Measurements from ENCODE around the gene ERBB3.

Gene ERBB3

DNA sequence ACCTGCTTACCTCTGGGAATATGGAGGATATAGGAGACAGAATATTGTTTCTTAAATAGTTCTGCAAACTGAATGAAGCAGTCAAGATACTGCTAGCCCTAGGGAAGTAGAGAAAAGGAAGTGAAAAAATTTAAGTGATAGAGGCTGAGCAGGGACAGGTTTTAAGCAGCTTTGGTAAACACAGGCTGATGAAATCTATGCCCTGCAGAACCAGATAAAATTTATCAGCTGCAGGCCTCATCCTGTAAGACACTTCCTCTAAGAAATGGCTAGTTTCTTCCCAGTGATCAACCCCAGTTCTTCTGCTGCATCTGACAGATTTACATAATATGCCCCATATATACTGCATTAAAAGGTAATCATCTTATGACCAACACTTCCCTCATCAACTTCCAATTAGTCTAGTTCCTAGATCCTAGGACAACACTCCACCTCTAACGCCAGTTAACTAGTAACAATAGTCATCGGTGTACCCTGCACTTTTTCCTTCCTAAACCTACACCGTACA, 46.8 kb downstream of the ERBB3 start:
- DNase-seq (ENCODE audit: low spot score): no peak
- in situ Hi-C loops (cut with MboI; ENCODE audit: low pct_unique_long_range_greater_than_20kb, low sequenced_read_pairs, unreplicated experiment): no loop called here
- TF ChIP-seq, protein P1, sequence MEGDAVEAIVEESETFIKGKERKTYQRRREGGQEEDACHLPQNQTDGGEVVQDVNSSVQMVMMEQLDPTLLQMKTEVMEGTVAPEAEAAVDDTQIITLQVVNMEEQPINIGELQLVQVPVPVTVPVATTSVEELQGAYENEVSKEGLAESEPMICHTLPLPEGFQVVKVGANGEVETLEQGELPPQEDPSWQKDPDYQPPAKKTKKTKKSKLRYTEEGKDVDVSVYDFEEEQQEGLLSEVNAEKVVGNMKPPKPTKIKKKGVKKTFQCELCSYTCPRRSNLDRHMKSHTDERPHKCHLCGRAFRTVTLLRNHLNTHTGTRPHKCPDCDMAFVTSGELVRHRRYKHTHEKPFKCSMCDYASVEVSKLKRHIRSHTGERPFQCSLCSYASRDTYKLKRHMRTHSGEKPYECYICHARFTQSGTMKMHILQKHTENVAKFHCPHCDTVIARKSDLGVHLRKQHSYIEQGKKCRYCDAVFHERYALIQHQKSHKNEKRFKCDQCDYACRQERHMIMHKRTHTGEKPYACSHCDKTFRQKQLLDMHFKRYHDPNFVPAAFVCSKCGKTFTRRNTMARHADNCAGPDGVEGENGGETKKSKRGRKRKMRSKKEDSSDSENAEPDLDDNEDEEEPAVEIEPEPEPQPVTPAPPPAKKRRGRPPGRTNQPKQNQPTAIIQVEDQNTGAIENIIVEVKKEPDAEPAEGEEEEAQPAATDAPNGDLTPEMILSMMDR (IDR thresholded peaks at IDR 0.05; ENCODE audit: extremely low read depth, insufficient read depth, missing control alignments): no peak

DNA sequence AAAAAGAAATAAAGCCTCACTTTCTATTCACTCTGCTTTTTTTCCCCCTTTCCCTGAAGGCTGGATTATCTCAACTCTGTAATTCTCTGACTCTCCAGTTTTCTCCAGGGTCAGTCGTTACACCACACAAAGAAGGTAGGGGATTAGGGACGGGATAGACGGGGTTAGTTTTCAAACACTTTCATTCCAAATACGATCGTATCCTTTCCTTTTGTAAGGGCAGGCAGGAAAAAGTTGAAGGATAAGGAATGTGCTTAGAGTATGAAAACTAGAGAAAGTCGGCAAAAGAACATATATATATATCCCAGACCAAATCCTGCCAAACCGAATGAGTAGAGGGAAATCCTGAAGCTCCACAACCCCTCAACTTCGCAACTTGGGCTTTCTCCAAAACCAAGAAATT, 47.5 kb downstream of the ERBB3 start:
- in situ Hi-C loops (cut with MboI; ENCODE audit: low pct_unique_long_range_greater_than_20kb, low sequenced_read_pairs, unreplicated experiment): no loop called here
- TF ChIP-seq, protein P1 (IDR thresholded peaks at IDR 0.05; ENCODE audit: extremely low read depth, insufficient read depth, missing control alignments): no peak
- no peak for DNase-seq (ENCODE audit: low spot score)

DNA sequence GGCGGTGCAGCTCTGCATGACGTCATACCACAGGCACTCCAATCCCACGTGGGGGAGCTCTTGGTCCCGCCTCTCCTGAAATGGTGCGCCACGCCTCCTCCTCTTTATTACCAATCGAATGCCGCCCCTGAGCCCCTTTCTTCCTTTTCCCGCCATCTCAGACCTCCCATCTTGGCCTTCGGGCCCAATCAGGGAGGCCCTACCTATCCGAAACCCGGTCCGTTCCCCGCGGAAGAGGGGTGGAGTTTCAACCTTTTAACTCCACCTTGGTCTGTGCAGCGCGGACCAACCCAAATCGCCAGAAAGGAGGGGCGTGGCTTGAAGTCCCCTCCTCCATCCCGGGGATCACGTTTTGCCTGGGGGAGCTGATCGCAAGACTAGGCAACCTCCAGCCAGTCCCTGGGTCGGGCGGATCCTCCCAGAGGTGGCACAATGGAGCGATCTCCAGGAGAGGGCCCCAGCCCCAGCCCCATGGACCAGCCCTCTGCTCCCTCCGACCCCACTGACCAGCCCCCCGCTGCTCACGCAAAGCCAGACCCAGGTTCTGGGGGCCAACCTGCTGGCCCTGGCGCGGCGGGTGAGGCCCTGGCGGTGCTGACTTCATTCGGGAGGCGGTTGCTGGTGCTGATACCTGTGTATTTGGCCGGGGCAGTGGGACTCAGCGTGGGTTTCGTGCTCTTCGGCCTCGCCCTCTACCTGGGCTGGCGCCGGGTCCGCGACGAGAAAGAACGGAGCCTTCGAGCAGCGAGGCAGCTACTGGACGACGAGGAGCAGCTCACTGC, 48.1 kb downstream of the ERBB3 start, which contains the start of gene ESYT1:
Gene ESYT1, plus strand, starts transcription at position 380 of the 782 bp plus-strand sequence. Its CDS starts 53 bp downstream, at position 433.
- peak; percentile 98 for DNase-seq (ENCODE audit: low spot score)
- TF ChIP-seq, protein P1 (IDR thresholded peaks at IDR 0.05; ENCODE audit: extremely low read depth, insufficient read depth, missing control alignments): no peak
- in situ Hi-C loops (cut with MboI; ENCODE audit: low pct_unique_long_range_greater_than_20kb, low sequenced_read_pairs, unreplicated experiment): no loop called here

DNA sequence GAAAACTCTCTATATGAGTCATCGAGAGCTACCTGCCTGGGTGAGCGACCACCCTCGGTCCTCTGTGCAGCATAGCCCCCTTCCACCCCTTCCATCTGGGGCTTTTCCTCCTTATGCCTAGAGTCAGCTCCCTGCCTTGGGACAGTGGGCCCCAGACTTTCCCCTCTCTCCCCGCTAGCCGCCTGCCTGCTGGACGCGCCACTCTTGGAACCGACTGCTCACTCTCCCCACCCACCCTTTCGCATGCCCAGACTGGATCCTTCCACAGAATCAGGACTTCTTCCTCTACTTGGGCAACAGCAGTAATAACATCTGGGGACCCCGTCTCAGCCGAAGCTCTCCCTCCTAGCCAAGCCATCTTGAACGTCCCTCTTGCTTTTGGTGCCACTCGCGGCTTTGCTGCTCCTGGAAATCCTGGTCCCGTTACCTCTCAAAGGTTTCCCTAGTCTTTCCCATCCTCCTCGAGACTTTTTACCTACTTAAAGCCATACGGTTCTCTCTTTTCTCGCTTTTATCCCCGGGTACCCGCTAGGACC, 48.8 kb downstream of the ERBB3 start:
- peak; percentile 51 for DNase-seq (ENCODE audit: low spot score)
- in situ Hi-C loops (cut with MboI; ENCODE audit: low pct_unique_long_range_greater_than_20kb, low sequenced_read_pairs, unreplicated experiment): no loop called here
- TF ChIP-seq, protein P1 (IDR thresholded peaks at IDR 0.05; ENCODE audit: extremely low read depth, insufficient read depth, missing control alignments): no peak

DNA sequence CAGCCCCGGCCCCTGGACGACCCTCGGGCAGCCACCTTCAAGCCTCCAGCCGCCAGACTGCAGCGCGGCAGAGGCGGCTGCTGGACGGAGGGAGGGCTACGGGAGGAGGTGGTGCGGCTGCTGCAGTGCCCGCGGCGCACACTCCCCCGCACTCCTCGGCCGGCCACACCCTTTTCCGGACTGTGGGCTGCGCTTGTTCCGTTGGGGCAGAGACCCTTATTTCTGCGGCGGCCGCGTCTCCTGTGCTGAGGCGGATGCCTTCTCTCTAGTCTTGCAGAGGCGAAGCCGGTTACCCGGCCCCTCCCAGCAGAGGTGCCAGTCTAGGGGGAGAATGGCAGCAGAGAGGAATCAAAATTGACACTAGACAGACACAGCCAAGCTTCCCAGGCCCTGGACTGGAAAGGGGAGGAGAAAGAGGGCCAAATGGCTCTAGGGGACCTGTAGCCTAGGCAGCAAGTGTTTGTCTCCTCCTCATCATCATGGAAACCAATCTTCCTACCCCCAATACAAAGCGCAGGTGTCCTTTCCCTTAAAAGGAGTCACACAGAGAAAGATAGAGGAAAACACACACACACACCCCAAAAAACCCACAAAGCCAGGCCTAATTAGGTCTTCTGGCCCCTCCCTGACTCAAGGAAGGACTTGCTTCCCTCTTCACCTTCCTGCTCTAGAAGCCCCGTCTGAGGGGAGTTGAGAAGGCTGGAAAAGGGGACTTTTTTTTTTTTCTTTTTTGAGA, 49.4 kb downstream of the ERBB3 start:
- in situ Hi-C loops (cut with MboI; ENCODE audit: low pct_unique_long_range_greater_than_20kb, low sequenced_read_pairs, unreplicated experiment): no loop called here
- TF ChIP-seq, protein P1 (IDR thresholded peaks at IDR 0.05; ENCODE audit: extremely low read depth, insufficient read depth, missing control alignments): no peak
- peak; percentile 69 for DNase-seq (ENCODE audit: low spot score)

DNA sequence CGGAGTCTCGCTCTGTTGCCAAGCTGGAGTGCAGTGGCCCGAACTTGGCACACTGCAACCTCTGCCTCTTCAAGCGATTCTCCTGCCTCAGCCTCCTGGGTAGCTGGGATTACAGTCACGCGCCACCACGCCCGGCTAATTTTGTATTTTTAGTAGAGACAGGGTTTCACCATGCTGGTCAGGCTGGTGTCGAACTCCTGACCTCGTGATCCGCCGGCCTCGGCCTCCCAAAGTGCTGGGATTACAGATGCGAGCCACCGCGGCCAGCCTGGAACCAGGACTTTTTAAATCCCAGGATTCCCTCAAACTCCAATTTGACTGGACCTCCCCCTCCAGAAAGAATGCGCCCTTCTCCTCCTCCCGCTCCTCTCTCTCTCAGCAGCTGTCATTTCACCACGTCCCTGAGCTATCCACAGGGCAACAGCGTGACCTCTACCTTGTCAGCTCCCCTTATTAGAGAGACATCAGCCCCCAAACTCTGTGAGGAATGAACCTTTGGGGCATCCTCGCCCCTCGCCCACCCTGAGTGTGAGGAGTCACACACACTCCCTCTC, 50.1 kb downstream of the ERBB3 start:
- TF ChIP-seq, protein P1 (IDR thresholded peaks at IDR 0.05; ENCODE audit: extremely low read depth, insufficient read depth, missing control alignments): no peak
- DNase-seq (ENCODE audit: low spot score): no peak
- in situ Hi-C loops (cut with MboI; ENCODE audit: low pct_unique_long_range_greater_than_20kb, low sequenced_read_pairs, unreplicated experiment): no loop called here

Data from GM13977 (cell line).